Endothelial cell of umbilical vein (primary cell): ENCODE measurements around the gene HINFP. TPM values are rescaled to one million over a fixed set of nuclear protein-coding genes. Genes with fewer than 3 reads are reported as not detected.

ENCODE experiments used
- BruUV-seq: library from RNA; stranded (reverse); fragments of 400-500 nt; replicated peaks from 2 replicates; lab custom pipeline; 2021; lab: Mats Ljungman, UMichigan
- CTCF ChIA-PET: fragments of 300-600, 350-600 bp; sonication (Branson Sonifier 250); formaldehyde crosslinking; loops from one replicate; lab custom pipeline; 2021; ENCODE audit warnings: antibody characterized with exemption, inconsistent platforms; lab: Charles Lee
- POLR2A ChIA-PET: fragments of 300-600, 350-600 bp; sonication (Branson Sonifier 250); formaldehyde crosslinking; loops from one replicate; lab custom pipeline; 2021; ENCODE audit warnings: antibody characterized with exemption, inconsistent platforms; lab: Charles Lee
- DNase-seq: peaks from one replicate; pipeline ENCODE4 v3.0.0-alpha.2; 2011; ENCODE audit warnings: low read depth, low spot score
- FAIRE-seq: peaks from 2 replicates; lab custom pipeline; 2011; peaks lifted over from hg19 to GRCh38; lab: Jason Lieb, UNC
- H2AFZ ChIP-seq: 2 replicates; pipeline ENCODE4 v1.6.0; 2012; ENCODE audit warnings: low read depth, low read length, control low read depth, inconsistent platforms
- H3K27ac ChIP-seq: 2 replicates; pipeline ENCODE4 v1.5.1; 2011; ENCODE audit warnings: low read depth, mild to moderate bottlenecking, control low read depth, low read length, moderate library complexity; ENCODE audit not compliant: insufficient read depth
- H3K27me3 ChIP-seq, 2 experiments: 2 replicates each; pipeline versions ENCODE4 v1.6.0 to v1.6.1; 2011; ENCODE audit warnings: low read length in 2 of 2, mixed read lengths in 1 of 2; ENCODE audit not compliant: control insufficient read depth in 2 of 2, insufficient read depth in 2 of 2
- H3K36me3 ChIP-seq, 2 experiments: 2 replicates in 1 of 2; 3 replicates in 1 of 2; pipeline ENCODE4 v1.5.1; 2011; ENCODE audit warnings: low read length in 2 of 2, mild to moderate bottlenecking in 1 of 2, moderate library complexity in 1 of 2; ENCODE audit not compliant: control insufficient read depth in 2 of 2, insufficient read depth in 2 of 2; ENCODE audit errors: extremely low read depth in 1 of 2
- H3K4me1 ChIP-seq: 3 replicates; pipeline ENCODE4 v1.5.1; 2011; ENCODE audit warnings: mild to moderate bottlenecking, low read length; ENCODE audit not compliant: control insufficient read depth, insufficient read depth; ENCODE audit errors: extremely low read depth
- H3K4me2 ChIP-seq: 2 replicates; pipeline ENCODE4 v1.6.1; 2011; ENCODE audit warnings: low read length, control low read depth, mixed read lengths; ENCODE audit not compliant: insufficient read depth
- H3K4me3 ChIP-seq, 3 experiments: fragments of 200-600 bp in 1 of 3; sonication (generic), shearing (Covaris generic) in 1 of 3; replicated peaks in 1 of 3; 2 replicates each; pipeline ENCODE4 v1.5.1; 2011 to 2016; ENCODE audit warnings: control low read depth in 3 of 3, low read length in 3 of 3, mild to moderate bottlenecking in 2 of 3, inconsistent platforms in 1 of 3, low read depth in 1 of 3, moderate library complexity in 1 of 3; ENCODE audit not compliant: insufficient read depth in 1 of 3
- H3K79me2 ChIP-seq: 2 replicates; pipeline ENCODE4 v1.6.0; 2012; ENCODE audit warnings: low read length, inconsistent platforms; ENCODE audit not compliant: control insufficient read depth, insufficient read depth
- H3K9ac ChIP-seq: replicated peaks from 2 replicates; pipeline ENCODE3; 2011; ENCODE audit warnings: low read length, control low read depth; ENCODE audit not compliant: insufficient read depth; ENCODE audit errors: extremely low read depth
- H3K9me1 ChIP-seq: replicated peaks from 3 replicates; pipeline ENCODE4 v1.6.0; 2011; ENCODE audit warnings: mild to moderate bottlenecking, low read length; ENCODE audit not compliant: control insufficient read depth, insufficient read depth; ENCODE audit errors: extremely low read depth
- H3K9me3 ChIP-seq: replicated peaks from 2 replicates; pipeline ENCODE4 v1.5.1; 2012; ENCODE audit warnings: low read length, inconsistent platforms; ENCODE audit not compliant: control insufficient read depth, insufficient read depth
- H4K20me1 ChIP-seq: replicated peaks from 2 replicates; pipeline ENCODE3; 2011; ENCODE audit warnings: mild to moderate bottlenecking, low read length; ENCODE audit not compliant: control insufficient read depth, insufficient read depth; ENCODE audit errors: extremely low read depth
- EZH2 ChIP-seq: IDR thresholded peaks from 2 replicates; pipeline ENCODE4 v1.6.1; 2012; ENCODE audit warnings: borderline replicate concordance, low read depth, mild to moderate bottlenecking, moderate library complexity, low read length, inconsistent platforms; ENCODE audit not compliant: severe bottlenecking
- FOS ChIP-seq: IDR thresholded peaks from 2 replicates; pipeline ENCODE4 v1.6.1; 2011; ENCODE audit warnings: mild to moderate bottlenecking, low read length, moderate library complexity, borderline replicate concordance; ENCODE audit not compliant: insufficient read depth
- GATA2 ChIP-seq: IDR thresholded peaks from 2 replicates; pipeline ENCODE4 v1.7.0; 2011; ENCODE audit warnings: low read depth, mild to moderate bottlenecking, moderate library complexity, mixed read lengths, low read length; ENCODE audit not compliant: insufficient read length, insufficient read depth
- JUN ChIP-seq: IDR thresholded peaks from 2 replicates; pipeline ENCODE4 v1.6.1; 2011; ENCODE audit warnings: borderline replicate concordance, low read depth; ENCODE audit not compliant: insufficient read length, insufficient read depth
- MYC ChIP-seq: IDR thresholded peaks from one replicate; pipeline ENCODE4 v1.6.1; 2011; ENCODE audit warnings: mild to moderate bottlenecking, low read depth, low read length
- POLR2A ChIP-seq: IDR thresholded peaks from 2 replicates; pipeline ENCODE4 v1.6.1; 2012; ENCODE audit warnings: low read depth, mild to moderate bottlenecking, control low read depth, low read length
- POLR2AphosphoS5 ChIP-seq: IDR thresholded peaks from 2 replicates; pipeline ENCODE4 v1.6.1; 2012; ENCODE audit warnings: low read depth, mild to moderate bottlenecking, control low read depth, low read length, moderate library complexity; ENCODE audit not compliant: insufficient read depth
- dilution Hi-C: fragments of 300-500 bp; cut with MboI; formaldehyde crosslinking; loops from one replicate; pipeline ENCODE4 v1.15.0; 2019; ENCODE audit warnings: low sequenced_read_pairs; ENCODE audit not compliant: extremely low pct_ligation_motif_present
- intact Hi-C: fragments of 100-400 bp; cut with micrococcal nuclease; formaldehyde crosslinking; loops from one replicate; pipeline ENCODE4 v1.10.0; 2022
- polyA plus RNA-seq, 4 experiments: library from polyadenylated mRNA; depleted of rRNA in 3 of 4; stranded (reverse) in 3 of 4; unstranded in 1 of 4; fragments of >200 nt; gene quantifications; 2 replicates each; pipeline versions ENCODE4 v1.2.1 to v1.2.3, GENCODE V29; 2011 to 2012; ENCODE audit warnings: missing spikeins in 1 of 4
- total RNA-seq: library from RNA; stranded (reverse); gene quantifications from 2 replicates; pipeline ENCODE4 v1.2.3, GENCODE V29; 2021
- TF ChIP-seq, protein P1 (sequence below), 2 donors: IDR thresholded peaks; 1 replicate in 1 of 2; 2 replicates in 1 of 2; pipeline ENCODE4 v1.5.1; 2011; ENCODE audit warnings: low read length in 2 of 2, mild to moderate bottlenecking in 2 of 2, moderate library complexity in 2 of 2, control low read depth in 1 of 2, inconsistent platforms in 1 of 2, low read depth in 1 of 2; ENCODE audit not compliant: insufficient read depth in 1 of 2; ENCODE audit errors: extremely low read depth in 1 of 2
- TF ChIP-seq, protein P2 (sequence below): IDR thresholded peaks from 2 replicates; pipeline ENCODE4 v1.6.1; 2011; ENCODE audit not compliant: insufficient read depth, insufficient read length

HINFP gene
- total and polyA plus RNA-seq, 2 donors (not counting 3 experiments of a cell fraction or from before 2014, with no cell fraction given) = 30.8 to 33.4 TPM

DNA sequence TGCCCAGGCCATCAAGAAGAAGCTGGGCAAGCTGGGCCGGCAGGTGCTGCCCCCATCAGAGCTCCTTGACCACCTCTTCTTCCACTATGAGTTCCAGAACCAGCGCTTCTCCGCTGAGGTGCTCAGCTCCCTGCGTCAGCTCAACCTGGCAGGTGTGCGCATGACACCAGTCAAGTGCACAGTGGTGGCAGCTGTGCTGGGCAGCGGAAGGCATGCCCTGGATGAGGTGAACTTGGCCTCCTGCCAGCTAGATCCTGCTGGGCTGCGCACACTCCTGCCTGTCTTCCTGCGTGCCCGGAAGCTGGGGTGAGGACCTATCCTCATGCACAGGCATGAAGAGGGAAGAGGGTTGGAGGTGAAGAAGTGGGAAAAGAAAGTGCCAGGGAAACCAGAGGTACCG is 58.6 kb downstream of the HINFP start:
- dilution Hi-C loops = no loop called here
- Histone ChIP-seq H3K79me2 (no peaks in the 10 kb centered on the region), H3K9ac (no peak overlapping the region), H3K27me3 (no peaks in the 10 kb centered on the region), H3K4me3 (no peak overlapping the region), H2AFZ (no peak overlapping the region), H3K9me1 (no peaks in the 10 kb centered on the region), H4K20me1 (no peaks in the 10 kb centered on the region), H3K27ac (no peak overlapping the region), H3K4me2 (no peak overlapping the region), H3K4me1 (peaks cover 29% of the 10 kb centered on the region), H3K36me3 (no peaks in the 10 kb centered on the region), H3K9me3 (no peaks in the 10 kb centered on the region)
- intact Hi-C loops = no loop called here
- ChIA-PET POLR2A (interaction anchor here (0.7 kb wide), 1 partner anchor 13 kb away, joined by 4 read pairs; no protein-coding TSS in a partner anchor), CTCF (interaction anchor here (0.6 to 2.1 kb wide), 5 partner anchors 11 to 245 kb away, joined by 3 to 8 read pairs (median 3); no protein-coding TSS in a partner anchor)
- DNase-seq (no peak), FAIRE-seq (no peak)
- TF ChIP-seq EZH2 (no peak), POLR2AphosphoS5 (no peak), FOS (no peak), POLR2A (no peak), MYC (no peak), GATA2 (no peak), JUN (no peak)
- TF ChIP-seq, protein P1, sequence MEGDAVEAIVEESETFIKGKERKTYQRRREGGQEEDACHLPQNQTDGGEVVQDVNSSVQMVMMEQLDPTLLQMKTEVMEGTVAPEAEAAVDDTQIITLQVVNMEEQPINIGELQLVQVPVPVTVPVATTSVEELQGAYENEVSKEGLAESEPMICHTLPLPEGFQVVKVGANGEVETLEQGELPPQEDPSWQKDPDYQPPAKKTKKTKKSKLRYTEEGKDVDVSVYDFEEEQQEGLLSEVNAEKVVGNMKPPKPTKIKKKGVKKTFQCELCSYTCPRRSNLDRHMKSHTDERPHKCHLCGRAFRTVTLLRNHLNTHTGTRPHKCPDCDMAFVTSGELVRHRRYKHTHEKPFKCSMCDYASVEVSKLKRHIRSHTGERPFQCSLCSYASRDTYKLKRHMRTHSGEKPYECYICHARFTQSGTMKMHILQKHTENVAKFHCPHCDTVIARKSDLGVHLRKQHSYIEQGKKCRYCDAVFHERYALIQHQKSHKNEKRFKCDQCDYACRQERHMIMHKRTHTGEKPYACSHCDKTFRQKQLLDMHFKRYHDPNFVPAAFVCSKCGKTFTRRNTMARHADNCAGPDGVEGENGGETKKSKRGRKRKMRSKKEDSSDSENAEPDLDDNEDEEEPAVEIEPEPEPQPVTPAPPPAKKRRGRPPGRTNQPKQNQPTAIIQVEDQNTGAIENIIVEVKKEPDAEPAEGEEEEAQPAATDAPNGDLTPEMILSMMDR (IDR thresholded peaks at IDR 0.05; ENCODE audit: extremely low read depth in 1 of 2, insufficient read depth in 1 of 2, low read depth in 1 of 2, low read length in 2 of 2) = no peak
- TF ChIP-seq, protein P2, sequence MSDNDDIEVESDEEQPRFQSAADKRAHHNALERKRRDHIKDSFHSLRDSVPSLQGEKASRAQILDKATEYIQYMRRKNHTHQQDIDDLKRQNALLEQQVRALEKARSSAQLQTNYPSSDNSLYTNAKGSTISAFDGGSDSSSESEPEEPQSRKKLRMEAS = no peak
- BruUV-seq = no TSS peak
